OCI-LY3 (cell line): ENCODE measurements around the gene OOSP4B.

Experiments used
- H2AFZ ChIP-seq: fragments of 200-600, 300-600 bp; shearing (Covaris generic); 2 replicates; pipeline ENCODE4 v1.6.0; 2014; ENCODE audit warnings: antibody characterized with exemption, low read depth, low read length
- H3K27ac ChIP-seq: fragments of 200-600, 300-600 bp; sonication (generic); 2 replicates; pipeline ENCODE4 v1.5.1; 2014; ENCODE audit warnings: mild to moderate bottlenecking, low read length, moderate library complexity, mixed read lengths
- H3K27me3 ChIP-seq: fragments of 200-600, 300-600 bp; sonication (generic); 2 replicates; pipeline ENCODE4 v1.6.1; 2014; ENCODE audit warnings: low read depth, low read length, mixed read lengths
- H3K36me3 ChIP-seq: fragments of 200-600, 300-600 bp; sonication (generic); replicated peaks from 2 replicates; pipeline ENCODE3; 2014; ENCODE audit warnings: low read depth, low read length, mixed read lengths
- H3K4me1 ChIP-seq: fragments of 300-600, 200-600 bp; sonication (generic); 2 replicates; pipeline ENCODE4 v1.6.1; 2014; ENCODE audit warnings: low read length, mixed read lengths
- H3K4me2 ChIP-seq: fragments of 200-600, 300-600 bp; sonication (generic); 2 replicates; pipeline ENCODE4 v1.6.1; 2014; ENCODE audit warnings: low read length, mixed read lengths
- H3K4me3 ChIP-seq: fragments of 300-600, 200-600 bp; sonication (generic); 2 replicates; pipeline ENCODE4 v1.5.1; 2014; ENCODE audit warnings: antibody characterized with exemption, mild to moderate bottlenecking, low read length, moderate library complexity
- H3K79me2 ChIP-seq: fragments of 300-600, 200-600 bp; shearing (Covaris generic); 2 replicates; pipeline ENCODE4 v1.6.1; 2014; ENCODE audit warnings: mild to moderate bottlenecking, low read length, mixed read lengths
- H3K9ac ChIP-seq: fragments of 300-600, 200-600 bp; shearing (Covaris generic); 2 replicates; pipeline ENCODE4 v1.6.0; 2014; ENCODE audit warnings: mild to moderate bottlenecking, low read length, moderate library complexity
- H3K9me3 ChIP-seq: fragments of 200-600, 300-600 bp; shearing (Covaris generic); 2 replicates; pipeline ENCODE4 v1.6.1; 2014; ENCODE audit warnings: low read length, mixed read lengths; ENCODE audit not compliant: insufficient read depth
- H4K20me1 ChIP-seq: fragments of 200-600, 300-600 bp; sonication (generic); 2 replicates; pipeline ENCODE4 v1.6.1; 2016; ENCODE audit warnings: low read length, mixed read lengths; ENCODE audit not compliant: insufficient read depth
- CTCF ChIP-seq: fragments of 200-600, 300-600 bp; sonication (generic); IDR thresholded peaks from 2 replicates; pipeline ENCODE4 v1.5.1; 2014; ENCODE audit warnings: antibody characterized with exemption, low read length, low read depth
- EZH2phosphoT487 ChIP-seq: fragments of 200-600 bp; shearing (Covaris generic); IDR thresholded peaks from 2 replicates; pipeline ENCODE4 v1.6.1; 2018; ENCODE audit warnings: antibody characterized with exemption, mixed run types, low read depth

The OOSP4B gene

GRCh38 chr11:60016881-60017280 lies at the start of gene OOSP4B:
Gene OOSP4B, plus strand, starts transcription at chr11:60017181.
- Histone ChIP-seq H3K9me3 (no peaks in the 10 kb centered on the region), H2AFZ (no peak within 1 kb of the TSS), H3K4me3 (no peak within 1 kb of the TSS), H3K4me1 (no peaks in the 10 kb centered on the region), H4K20me1 (no peaks in the 10 kb centered on the region), H3K79me2 (no peaks in the 10 kb centered on the region), H3K36me3 (no peaks in the 10 kb centered on the region), H3K27me3 (no peaks in the 10 kb centered on the region), H3K4me2 (no peak within 1 kb of the TSS), H3K27ac (no peak within 1 kb of the TSS), H3K9ac (no peak within 1 kb of the TSS)
- TF ChIP-seq EZH2phosphoT487 (no peak), CTCF (no peak)

DNA sequence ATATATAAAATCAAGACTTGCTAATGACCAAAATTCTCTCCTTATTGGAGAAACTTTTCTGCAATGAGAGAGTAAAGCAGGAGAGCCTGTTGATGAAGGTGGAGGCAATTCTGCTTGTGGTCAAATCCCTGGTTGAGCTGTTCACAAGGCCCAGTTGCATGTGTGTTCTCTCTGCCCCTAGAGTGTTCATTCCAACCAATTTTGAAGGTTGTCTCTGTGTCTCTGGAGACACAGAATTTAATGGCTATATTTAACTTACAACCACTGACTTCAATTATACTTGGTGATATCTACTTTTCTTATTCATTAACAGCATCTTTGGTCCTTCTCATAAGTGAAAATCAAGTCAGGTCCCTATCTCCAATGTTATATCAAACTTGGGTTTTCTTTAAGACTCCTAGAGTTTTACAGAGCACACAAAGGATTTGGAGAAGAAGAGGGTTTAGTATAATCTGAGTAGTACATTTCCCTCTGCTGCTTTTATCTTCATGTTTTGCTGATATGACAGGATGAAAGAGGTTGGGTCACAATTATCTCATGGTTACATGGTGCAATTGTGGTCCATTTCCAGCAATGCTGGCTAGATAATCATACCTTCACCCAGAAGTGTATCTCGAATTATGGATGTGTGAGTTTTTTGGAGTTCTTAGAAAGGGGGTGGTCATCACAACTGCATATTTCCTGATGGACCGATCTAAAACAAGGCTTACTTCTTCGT lies 49.1 kb upstream of the OOSP4B start:
- H3K27me3 ChIP-seq: no peaks in the 10 kb centered on the region
- H3K9me3 ChIP-seq: no peaks in the 10 kb centered on the region
- no peaks in the 10 kb centered on the region for H3K4me1 ChIP-seq
- no peaks in the 10 kb centered on the region for H3K79me2 ChIP-seq
- no peaks in the 10 kb centered on the region for H3K36me3 ChIP-seq
- H3K27ac ChIP-seq: no peak overlapping the region
- TF ChIP-seq CTCF (no peak), EZH2phosphoT487 (no peak)
- H3K9ac ChIP-seq: no peak overlapping the region
- H2AFZ ChIP-seq: no peak overlapping the region
- H4K20me1 ChIP-seq: no peaks in the 10 kb centered on the region
- no peak overlapping the region for H3K4me2 ChIP-seq
- no peak overlapping the region for H3K4me3 ChIP-seq

GRCh38 chr11:59968395-59968783 lies 48.6 kb upstream of the OOSP4B start:
- no peaks in the 10 kb centered on the region for H3K4me1 ChIP-seq
- no peak for TF ChIP-seq EZH2phosphoT487
- TF ChIP-seq CTCF: no peak
- H3K36me3 ChIP-seq: no peaks in the 10 kb centered on the region
- no peak overlapping the region for H3K4me3 ChIP-seq
- no peaks in the 10 kb centered on the region for H3K79me2 ChIP-seq
- H2AFZ ChIP-seq: no peak overlapping the region
- H3K9ac ChIP-seq: no peak overlapping the region
- no peak overlapping the region for H3K27ac ChIP-seq
- H4K20me1 ChIP-seq: no peaks in the 10 kb centered on the region
- no peaks in the 10 kb centered on the region for H3K27me3 ChIP-seq
- H3K9me3 ChIP-seq: no peaks in the 10 kb centered on the region
- H3K4me2 ChIP-seq: no peak overlapping the region

DNA sequence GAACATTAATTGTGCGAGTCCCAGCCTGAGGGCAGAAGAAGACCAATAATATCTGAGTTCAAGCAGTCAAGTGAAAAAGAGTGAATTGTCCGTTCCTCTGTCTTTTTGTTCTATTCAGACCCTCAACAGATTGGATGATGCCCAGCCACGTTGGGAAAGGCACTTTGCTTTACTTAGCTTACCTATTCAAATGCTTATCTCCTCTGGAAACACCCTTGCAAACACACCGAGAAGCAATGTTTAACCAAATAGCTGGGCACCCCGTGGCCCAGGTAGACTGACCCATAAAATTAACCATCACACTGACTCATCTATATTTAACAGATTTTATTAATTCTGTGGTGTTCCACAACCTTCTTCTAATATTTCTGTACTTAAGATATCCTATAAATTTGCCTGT lies 43.9 kb upstream of the OOSP4B start:
- Histone ChIP-seq H2AFZ (no peak overlapping the region), H3K4me1 (no peaks in the 10 kb centered on the region), H3K9me3 (no peaks in the 10 kb centered on the region), H4K20me1 (no peaks in the 10 kb centered on the region), H3K27ac (no peak overlapping the region), H3K36me3 (no peaks in the 10 kb centered on the region), H3K79me2 (no peaks in the 10 kb centered on the region), H3K27me3 (0 out of 2 replicates have a peak, but pooled peaks cover 4% of the 10 kb centered on the region), H3K4me2 (no peak overlapping the region), H3K4me3 (no peak overlapping the region), H3K9ac (no peak overlapping the region)
- TF ChIP-seq CTCF (no peak), EZH2phosphoT487 (no peak)
